Measurements from ENCODE around the gene FLOT1.
A peak's percentile ranks its signal among the peaks of the same experiment; 100 is the strongest.

The FLOT1 gene

DNA sequence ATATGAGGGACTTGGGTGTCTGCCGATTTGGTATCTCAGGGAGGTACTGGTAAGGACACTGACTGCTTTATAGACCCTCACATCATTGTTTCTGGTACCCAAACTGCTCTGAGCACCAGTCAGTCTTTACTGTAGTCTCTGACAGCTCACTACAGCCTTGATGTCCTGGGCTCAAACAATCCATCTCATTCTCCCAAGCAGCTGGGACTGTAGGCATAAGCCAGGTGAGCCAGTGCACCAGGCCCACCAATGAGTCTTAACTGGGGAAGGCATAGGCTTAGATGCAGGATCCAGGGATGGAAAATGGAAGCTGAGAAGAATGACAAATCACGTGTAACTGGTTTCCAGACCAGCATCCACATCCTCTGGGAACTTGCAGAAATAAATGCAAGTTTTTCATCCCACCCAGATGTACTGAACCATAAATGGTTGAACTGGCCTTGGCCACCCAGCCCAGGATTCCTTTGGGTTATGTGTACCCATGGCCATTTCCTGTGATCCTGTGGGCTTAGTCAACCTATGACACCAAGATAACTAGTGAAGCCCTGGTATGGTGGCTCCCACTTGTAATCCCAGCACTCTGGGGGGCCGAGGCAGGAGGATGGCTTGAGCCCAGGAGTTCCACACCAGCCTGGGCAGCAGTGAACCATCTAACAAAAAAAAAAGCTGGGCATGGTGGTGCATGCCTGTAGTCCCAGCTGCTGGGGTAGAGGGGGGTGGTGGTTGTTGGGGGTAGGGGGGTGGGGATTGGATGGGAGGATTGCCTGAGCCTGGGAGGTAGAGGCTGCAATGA is 16.6 kb downstream of the FLOT1 start (continued):
- TF ChIP-seq HOXA7 (CRISPR knock-in tag; IDR thresholded peaks at IDR 0.05; ENCODE audit: borderline replicate concordance) = no peak
- no peak for TF ChIP-seq YY2 (tag by site-specific recombination; IDR thresholded peaks at IDR 0.05)
- no peak for TF ChIP-seq ZNF221 (tag by site-specific recombination; IDR thresholded peaks at IDR 0.05; ENCODE audit: borderline replicate concordance)
- no peak for TF ChIP-seq HOXD13 (CRISPR knock-in tag; IDR thresholded peaks at IDR 0.05; ENCODE audit: borderline replicate concordance)
- TF ChIP-seq ZNF621 (tag by site-specific recombination; IDR thresholded peaks at IDR 0.05) = no peak
- TF ChIP-seq, protein P1, sequence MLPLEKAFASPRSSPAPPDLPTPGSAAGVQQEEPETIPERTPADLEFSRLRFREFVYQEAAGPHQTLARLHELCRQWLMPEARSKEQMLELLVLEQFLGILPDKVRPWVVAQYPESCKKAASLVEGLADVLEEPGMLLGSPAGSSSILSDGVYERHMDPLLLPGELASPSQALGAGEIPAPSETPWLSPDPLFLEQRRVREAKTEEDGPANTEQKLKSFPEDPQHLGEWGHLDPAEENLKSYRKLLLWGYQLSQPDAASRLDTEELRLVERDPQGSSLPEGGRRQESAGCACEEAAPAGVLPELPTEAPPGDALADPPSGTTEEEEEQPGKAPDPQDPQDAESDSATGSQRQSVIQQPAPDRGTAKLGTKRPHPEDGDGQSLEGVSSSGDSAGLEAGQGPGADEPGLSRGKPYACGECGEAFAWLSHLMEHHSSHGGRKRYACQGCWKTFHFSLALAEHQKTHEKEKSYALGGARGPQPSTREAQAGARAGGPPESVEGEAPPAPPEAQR (tag by site-specific recombination; IDR thresholded peaks at IDR 0.05) = no peak
- TF ChIP-seq, protein P2, sequence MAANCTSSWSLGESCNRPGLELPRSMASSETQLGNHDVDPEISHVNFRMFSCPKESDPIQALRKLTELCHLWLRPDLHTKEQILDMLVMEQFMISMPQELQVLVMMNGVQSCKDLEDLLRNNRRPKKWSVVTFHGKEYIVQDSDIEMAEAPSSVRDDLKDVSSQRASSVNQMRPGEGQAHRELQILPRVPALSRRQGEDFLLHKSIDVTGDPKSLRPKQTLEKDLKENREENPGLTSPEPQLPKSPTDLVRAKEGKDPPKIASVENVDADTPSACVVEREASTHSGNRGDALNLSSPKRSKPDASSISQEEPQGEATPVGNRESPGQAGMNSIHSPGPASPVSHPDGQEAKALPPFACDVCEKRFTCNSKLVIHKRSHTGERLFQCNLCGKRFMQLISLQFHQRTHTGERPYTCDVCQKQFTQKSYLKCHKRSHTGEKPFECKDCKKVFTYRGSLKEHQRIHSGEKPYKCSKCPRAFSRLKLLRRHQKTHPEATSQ (tag by site-specific recombination; IDR thresholded peaks at IDR 0.05) = no peak
- TF ChIP-seq ZNF654 (tag by site-specific recombination; IDR thresholded peaks at IDR 0.05; ENCODE audit: low read depth) = no peak
- TF ChIP-seq ZBTB17 (tag by site-specific recombination; IDR thresholded peaks at IDR 0.05) = peak; percentile 82; the same call in 1 of the 2 replicates
- no peak for TF ChIP-seq ZNF341 (tag by site-specific recombination; IDR thresholded peaks at IDR 0.05; ENCODE audit: low read depth)
- TF ChIP-seq ZNF529 (tag by site-specific recombination; IDR thresholded peaks at IDR 0.05; ENCODE audit: insufficient replicate concordance) = no peak
- peak; percentile 35 for TF ChIP-seq GLIS1 (tag by site-specific recombination; IDR thresholded peaks at IDR 0.05)
- TF ChIP-seq, protein P3, sequence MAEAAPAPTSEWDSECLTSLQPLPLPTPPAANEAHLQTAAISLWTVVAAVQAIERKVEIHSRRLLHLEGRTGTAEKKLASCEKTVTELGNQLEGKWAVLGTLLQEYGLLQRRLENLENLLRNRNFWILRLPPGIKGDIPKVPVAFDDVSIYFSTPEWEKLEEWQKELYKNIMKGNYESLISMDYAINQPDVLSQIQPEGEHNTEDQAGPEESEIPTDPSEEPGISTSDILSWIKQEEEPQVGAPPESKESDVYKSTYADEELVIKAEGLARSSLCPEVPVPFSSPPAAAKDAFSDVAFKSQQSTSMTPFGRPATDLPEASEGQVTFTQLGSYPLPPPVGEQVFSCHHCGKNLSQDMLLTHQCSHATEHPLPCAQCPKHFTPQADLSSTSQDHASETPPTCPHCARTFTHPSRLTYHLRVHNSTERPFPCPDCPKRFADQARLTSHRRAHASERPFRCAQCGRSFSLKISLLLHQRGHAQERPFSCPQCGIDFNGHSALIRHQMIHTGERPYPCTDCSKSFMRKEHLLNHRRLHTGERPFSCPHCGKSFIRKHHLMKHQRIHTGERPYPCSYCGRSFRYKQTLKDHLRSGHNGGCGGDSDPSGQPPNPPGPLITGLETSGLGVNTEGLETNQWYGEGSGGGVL (tag by site-specific recombination; IDR thresholded peaks at IDR 0.05) = no peak
- no peak for TF ChIP-seq ZNF596 (tag by site-specific recombination; IDR thresholded peaks at IDR 0.05)
- no peak for TF ChIP-seq HOXC10 (CRISPR knock-in tag; IDR thresholded peaks at IDR 0.05)
- TF ChIP-seq ZNF19 (tag by site-specific recombination; IDR thresholded peaks at IDR 0.05; ENCODE audit: low read depth) = no peak
- TF ChIP-seq ZFP69B (tag by site-specific recombination; IDR thresholded peaks at IDR 0.05) = no peak
- no peak for TF ChIP-seq FEZF1 (tag by site-specific recombination; IDR thresholded peaks at IDR 0.05)
- peak; percentile 58 for TF ChIP-seq ZEB2 (tag by site-specific recombination; IDR thresholded peaks at IDR 0.05)
- no peak for TF ChIP-seq ZNF112 (tag by site-specific recombination; IDR thresholded peaks at IDR 0.05)
- TF ChIP-seq KLF10 (tag by site-specific recombination; IDR thresholded peaks at IDR 0.05) = no peak
- TF ChIP-seq, protein P4, sequence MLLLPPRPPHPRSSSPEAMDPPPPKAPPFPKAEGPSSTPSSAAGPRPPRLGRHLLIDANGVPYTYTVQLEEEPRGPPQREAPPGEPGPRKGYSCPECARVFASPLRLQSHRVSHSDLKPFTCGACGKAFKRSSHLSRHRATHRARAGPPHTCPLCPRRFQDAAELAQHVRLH (tag by site-specific recombination; IDR thresholded peaks at IDR 0.05) = no peak
- TF ChIP-seq, protein P5, sequence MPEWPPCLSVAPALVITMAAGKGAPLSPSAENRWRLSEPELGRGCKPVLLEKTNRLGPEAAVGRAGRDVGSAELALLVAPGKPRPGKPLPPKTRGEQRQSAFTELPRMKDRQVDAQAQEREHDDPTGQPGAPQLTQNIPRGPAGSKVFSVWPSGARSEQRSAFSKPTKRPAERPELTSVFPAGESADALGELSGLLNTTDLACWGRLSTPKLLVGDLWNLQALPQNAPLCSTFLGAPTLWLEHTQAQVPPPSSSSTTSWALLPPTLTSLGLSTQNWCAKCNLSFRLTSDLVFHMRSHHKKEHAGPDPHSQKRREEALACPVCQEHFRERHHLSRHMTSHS (tag by site-specific recombination; IDR thresholded peaks at IDR 0.05) = no peak
- no peak for TF ChIP-seq ZNF701 (tag by site-specific recombination; IDR thresholded peaks at IDR 0.05)
- no peak for TF ChIP-seq ZNF610 (tag by site-specific recombination; IDR thresholded peaks at IDR 0.05; ENCODE audit: borderline replicate concordance)
- peak; percentile 97 for TF ChIP-seq ZNF600 (tag by site-specific recombination; IDR thresholded peaks at IDR 0.05)
- TF ChIP-seq ZNF202 (tag by site-specific recombination; IDR thresholded peaks at IDR 0.05; ENCODE audit: borderline replicate concordance) = no peak
- TF ChIP-seq, protein P6, sequence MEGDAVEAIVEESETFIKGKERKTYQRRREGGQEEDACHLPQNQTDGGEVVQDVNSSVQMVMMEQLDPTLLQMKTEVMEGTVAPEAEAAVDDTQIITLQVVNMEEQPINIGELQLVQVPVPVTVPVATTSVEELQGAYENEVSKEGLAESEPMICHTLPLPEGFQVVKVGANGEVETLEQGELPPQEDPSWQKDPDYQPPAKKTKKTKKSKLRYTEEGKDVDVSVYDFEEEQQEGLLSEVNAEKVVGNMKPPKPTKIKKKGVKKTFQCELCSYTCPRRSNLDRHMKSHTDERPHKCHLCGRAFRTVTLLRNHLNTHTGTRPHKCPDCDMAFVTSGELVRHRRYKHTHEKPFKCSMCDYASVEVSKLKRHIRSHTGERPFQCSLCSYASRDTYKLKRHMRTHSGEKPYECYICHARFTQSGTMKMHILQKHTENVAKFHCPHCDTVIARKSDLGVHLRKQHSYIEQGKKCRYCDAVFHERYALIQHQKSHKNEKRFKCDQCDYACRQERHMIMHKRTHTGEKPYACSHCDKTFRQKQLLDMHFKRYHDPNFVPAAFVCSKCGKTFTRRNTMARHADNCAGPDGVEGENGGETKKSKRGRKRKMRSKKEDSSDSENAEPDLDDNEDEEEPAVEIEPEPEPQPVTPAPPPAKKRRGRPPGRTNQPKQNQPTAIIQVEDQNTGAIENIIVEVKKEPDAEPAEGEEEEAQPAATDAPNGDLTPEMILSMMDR (tag by site-specific recombination; IDR thresholded peaks at IDR 0.05) = no peak
- peak; percentile 45; the same call in 1 of the 2 replicates for TF ChIP-seq ZNF2 (tag by site-specific recombination; IDR thresholded peaks at IDR 0.05)
- TF ChIP-seq IKZF3 (tag by site-specific recombination; IDR thresholded peaks at IDR 0.05) = peak; percentile 65; the same call in 1 of the 2 replicates
- TF ChIP-seq ZNF24 (tag by site-specific recombination; IDR thresholded peaks at IDR 0.05) = peak; percentile 19; the same call in 1 of the 2 replicates
- no peak for TF ChIP-seq TCF7L2 (IDR thresholded peaks at IDR 0.05; ENCODE audit: borderline replicate concordance, low read depth, low read length)
- peak; percentile 11; the same call in 1 of the 2 replicates for TF ChIP-seq GLIS2 (tag by site-specific recombination; IDR thresholded peaks at IDR 0.05)
- no peak for TF ChIP-seq SETDB1 (IDR thresholded peaks at IDR 0.05; ENCODE audit: insufficient read length, low read length)
